GM18520 (cell line): ENCODE data around the gene STUB1.

Experiments used
- ATAC-seq: cut with Tn5 transposase; IDR thresholded peaks from one replicate; pipeline ENCODE4 v1.9.1; 2021; ENCODE audit not compliant: unreplicated experiment

The STUB1 gene

GRCh38 chr16:693766-694165 lies 13.6 kb downstream of the STUB1 start:
- ATAC-seq = no peak

- ATAC-seq = no peak
Observed at GRCh38 chr16:694187-694862, 14.1 kb downstream of the STUB1 start.

- ATAC-seq = no peak
Observed at GRCh38 chr16:694863-695354, 14.7 kb downstream of the STUB1 start.

- no peak for ATAC-seq
Observed at GRCh38 chr16:695355-696089, 15.3 kb downstream of the STUB1 start.

- no peak for ATAC-seq
Observed at GRCh38 chr16:698911-699671, 18.9 kb downstream of the STUB1 start.

- no peak for ATAC-seq
Observed at GRCh38 chr16:700684-701584, 20.7 kb downstream of the STUB1 start.

GRCh38 chr16:702341-702740 lies 22.1 kb downstream of the STUB1 start:
- no peak for ATAC-seq

GRCh38 chr16:703406-703805 lies 23.2 kb downstream of the STUB1 start:
- ATAC-seq = no peak

- ATAC-seq = no peak
Observed at GRCh38 chr16:704047-704446, 23.8 kb downstream of the STUB1 start.

- no peak for ATAC-seq
Observed at GRCh38 chr16:704552-705380, 24.6 kb downstream of the STUB1 start.

- ATAC-seq = no peak
Observed at GRCh38 chr16:705431-706188, 25.4 kb downstream of the STUB1 start, which contains the start of gene FBXL16. TSS of gene FBXL16 (minus strand) at chr16:705801. CDS start at chr16:697405, 8,396 bp downstream.

GRCh38 chr16:706189-707061 lies 26.2 kb downstream of the STUB1 start:
- ATAC-seq = no peak

- no peak for ATAC-seq
Observed at GRCh38 chr16:707062-707538, 26.9 kb downstream of the STUB1 start.

- ATAC-seq = no peak
Observed at GRCh38 chr16:708019-708418, 27.8 kb downstream of the STUB1 start.

- no peak for ATAC-seq
Observed at GRCh38 chr16:708959-709358, 28.7 kb downstream of the STUB1 start.

- no peak for ATAC-seq
Observed at GRCh38 chr16:709566-710499, 29.6 kb downstream of the STUB1 start.
